Glomerular visceral epithelial cell (primary cell): ENCODE results near the gene TC2N.
"Not testable (repeated sequence)": the region's sequence is repeated elsewhere in the genome, so short reads cannot be mapped to it uniquely, and the experiment has no call there.

Source experiments
- DNase-seq: peaks from one replicate; pipeline ENCODE4 v3.0.0-alpha.2; 2016; ENCODE audit errors: extremely low spot score

TC2N gene

DNA sequence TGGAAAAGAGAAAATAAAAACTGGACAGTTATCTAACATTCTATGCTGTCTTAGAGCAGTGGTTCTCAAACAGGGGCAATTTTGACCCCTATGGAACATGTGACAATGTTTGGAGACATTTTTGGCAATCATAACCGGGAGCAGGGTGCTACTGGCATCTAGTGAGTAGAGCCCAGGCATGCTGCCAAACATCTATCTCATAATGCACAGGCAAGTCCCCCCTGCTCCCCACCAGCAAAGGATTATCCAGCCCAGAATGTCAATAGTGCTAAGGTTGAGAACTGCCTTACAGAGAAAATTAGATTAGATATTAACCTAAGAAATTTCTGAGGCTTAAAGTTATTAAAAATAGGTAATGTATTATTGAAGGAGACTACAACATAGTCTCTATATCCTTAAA lies 112.5 kb downstream of the TC2N start:
- peak; percentile 31 for DNase-seq

- no peak for DNase-seq
Observed at GRCh38 chr14:91754185-91754584, 113.2 kb downstream of the TC2N start.

GRCh38 chr14:91753501-91754128 lies 113.7 kb downstream of the TC2N start:
- no peak for DNase-seq

GRCh38 chr14:91752961-91753360 lies 114.4 kb downstream of the TC2N start:
- no peak for DNase-seq

GRCh38 chr14:91751719-91752118 lies 115.6 kb downstream of the TC2N start:
- no peak for DNase-seq

GRCh38 chr14:91750634-91751198 lies 116.6 kb downstream of the TC2N start:
- DNase-seq: no peak

- no peak for DNase-seq
Observed at GRCh38 chr14:91749868-91750267, 117.5 kb downstream of the TC2N start.

DNA sequence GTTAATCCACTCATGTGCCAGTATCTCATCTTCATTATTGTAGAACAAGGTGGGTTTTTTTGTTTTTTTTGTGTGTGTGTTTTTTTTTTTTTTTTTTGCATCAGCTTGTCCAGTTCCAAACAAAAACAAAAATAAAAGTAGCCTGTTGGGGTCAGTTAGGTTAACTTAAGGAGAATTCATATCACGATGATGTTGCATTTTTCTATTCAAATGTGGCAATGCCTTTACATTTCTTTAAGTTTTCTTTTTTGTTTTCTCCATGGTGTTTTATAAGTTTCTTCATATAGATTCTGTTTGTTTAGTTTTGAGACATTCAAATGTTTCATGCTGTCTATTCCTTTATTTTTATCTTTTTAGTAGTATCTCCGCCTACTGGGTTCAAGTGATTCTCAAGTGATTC lies 119.3 kb downstream of the TC2N start:
- no peak for DNase-seq

DNA sequence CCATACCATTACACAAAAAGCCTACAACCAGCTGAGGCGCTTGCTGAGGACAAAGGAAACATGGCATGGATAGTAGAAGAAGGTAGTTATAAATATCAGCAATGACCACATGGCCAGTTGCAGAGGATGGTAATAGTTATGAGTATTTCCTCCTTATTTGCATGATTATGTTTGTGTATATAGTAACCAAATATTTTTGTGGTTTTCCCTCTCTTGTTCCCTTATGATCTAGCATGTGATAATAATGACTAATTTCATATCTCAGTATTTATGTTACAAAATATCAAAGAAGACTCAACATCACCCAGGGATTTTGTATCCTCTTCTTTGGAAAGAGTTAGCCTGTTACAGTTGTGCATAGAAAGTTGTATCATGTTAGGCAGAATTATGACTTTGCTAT lies 122.0 kb downstream of the TC2N start:
- DNase-seq: no peak

DNA sequence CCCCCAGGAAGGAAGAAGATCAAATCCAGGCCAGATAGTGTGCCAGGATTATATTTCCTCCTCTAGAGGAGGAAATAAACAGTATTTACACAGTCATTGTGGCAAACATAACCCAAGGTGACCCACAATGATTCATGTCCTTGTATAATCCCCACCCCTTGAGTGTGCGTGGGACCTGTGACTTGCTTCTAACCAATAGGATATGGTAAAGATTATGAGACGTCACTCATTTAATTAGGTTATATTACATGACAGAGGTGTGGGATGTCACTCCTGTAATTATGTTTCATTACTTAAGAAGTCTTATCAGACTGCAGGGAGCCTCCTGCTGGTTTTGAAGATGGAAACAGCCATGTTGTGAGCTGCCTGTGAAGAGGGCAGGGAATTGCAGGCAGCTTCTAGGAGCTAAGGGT lies 123.3 kb downstream of the TC2N start:
- no peak for DNase-seq

DNA sequence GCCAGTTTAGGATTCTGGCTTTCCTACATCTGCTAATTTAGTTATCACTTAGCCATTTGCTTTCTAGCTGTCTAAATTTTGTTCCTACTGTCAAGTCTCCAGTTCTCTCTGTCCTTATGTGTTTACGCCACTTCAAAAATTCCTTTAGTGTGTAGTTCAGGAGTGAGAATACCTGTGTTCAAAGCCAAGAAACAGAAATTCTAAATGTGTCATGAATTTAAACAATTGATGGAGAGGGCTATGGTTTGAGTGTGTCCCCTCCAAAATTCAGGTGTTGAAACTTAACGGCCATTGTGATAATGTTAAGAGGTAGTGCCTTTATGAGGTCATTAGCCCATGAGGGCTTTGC lies 124.1 kb downstream of the TC2N start:
- DNase-seq: no peak

DNA sequence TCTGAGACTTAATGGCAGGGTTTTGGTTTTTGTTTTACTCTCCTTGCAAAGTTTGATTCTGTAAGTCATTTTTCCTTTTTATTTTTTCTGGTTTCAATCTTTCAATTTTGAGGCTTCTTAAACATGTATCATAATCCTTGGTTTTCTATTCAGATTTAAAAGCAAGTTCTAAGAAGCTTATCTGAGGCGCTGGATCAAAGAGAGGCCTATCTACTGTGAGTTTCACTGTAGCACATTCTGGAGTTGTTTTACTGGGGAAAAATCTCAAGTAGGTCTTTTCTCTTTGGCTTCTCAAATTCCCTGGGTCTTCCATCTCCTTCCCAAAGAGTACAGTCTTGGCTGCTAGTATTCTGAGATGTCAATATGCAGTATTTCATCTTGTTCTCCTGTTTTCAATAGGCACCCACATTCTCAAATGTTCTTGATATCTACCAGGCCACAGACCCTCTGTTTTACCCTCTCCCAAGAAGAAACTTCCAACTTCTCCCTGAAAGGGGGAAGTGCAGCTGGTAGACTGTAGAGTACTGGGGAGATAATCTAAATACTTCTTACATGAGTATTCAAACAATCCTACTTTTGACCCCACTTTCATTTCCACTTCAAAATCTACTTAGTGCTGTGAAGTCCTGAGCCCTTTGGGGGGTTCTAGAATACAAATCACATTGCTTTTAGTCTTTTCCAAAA lies 124.6 kb downstream of the TC2N start:
- no peak for DNase-seq

DNA sequence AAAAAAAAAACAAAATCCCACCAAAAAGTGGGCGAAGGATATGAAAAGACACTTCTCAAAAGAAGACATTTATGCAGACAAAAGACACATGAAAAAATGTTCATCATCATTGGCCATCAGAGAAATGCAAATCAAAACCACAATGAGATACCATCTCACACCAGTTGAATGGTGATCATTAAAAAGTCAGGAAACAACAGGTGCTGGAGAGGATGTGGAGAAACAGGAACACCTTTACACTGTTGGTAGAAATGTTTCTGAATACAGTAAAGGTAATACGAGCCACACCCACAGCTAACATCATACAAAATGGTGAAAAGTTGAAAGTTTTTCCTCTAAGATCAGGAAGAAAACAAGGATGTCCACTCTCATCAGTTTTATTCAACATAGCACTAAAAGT lies 127.5 kb downstream of the TC2N start:
- not testable (repeated sequence) for DNase-seq

DNA sequence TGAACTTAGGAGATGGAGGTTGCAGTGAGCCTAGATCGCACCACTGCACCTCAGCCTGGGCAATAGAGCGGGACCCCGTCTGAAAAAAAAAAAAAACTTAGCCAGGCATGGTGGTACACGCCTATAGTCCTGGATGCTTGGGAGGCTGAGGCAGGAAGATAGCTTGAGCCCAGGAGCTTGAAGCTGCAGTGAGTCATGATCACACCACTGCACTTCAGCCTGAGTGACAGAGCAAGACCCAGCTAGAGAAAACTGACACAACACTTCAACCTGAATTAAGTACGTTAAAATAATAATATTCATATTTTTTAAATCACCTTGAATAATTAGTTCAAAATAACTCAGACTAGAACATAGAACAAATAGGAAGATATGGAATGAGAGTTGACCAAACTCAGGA lies 129.7 kb downstream of the TC2N start:
- no peak for DNase-seq

DNA sequence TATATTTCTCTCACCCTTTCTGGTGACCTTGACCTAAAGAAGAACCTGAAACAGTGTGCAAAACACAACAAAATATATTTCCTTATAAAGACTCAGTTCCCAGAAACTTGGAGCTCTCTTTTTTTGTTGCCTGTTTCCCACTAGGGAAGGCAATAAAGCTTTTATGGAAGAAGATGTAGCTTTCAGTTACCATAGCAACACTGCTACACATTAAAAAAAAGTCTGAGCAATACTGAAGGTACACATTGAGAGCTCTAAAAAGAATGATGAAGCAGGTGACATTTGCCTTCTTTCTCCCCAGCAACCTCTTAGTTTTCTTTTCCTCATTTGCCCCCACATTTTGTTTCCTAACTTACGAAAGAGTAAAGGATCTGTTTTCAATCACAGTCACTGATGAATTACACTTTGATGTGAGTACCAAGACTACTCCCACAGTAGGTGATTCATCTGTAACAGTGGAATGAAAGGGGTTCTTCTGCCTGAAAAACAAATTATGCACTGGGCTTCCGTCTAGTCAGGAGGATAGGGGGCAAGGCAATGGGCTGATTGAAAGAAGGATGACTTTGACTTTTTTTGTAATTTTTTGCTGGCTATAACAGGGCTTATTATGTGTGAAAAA lies 134.4 kb downstream of the TC2N start:
- DNase-seq: no peak

- no peak for DNase-seq
Observed at GRCh38 chr14:91732439-91732838, 134.9 kb downstream of the TC2N start.

DNA sequence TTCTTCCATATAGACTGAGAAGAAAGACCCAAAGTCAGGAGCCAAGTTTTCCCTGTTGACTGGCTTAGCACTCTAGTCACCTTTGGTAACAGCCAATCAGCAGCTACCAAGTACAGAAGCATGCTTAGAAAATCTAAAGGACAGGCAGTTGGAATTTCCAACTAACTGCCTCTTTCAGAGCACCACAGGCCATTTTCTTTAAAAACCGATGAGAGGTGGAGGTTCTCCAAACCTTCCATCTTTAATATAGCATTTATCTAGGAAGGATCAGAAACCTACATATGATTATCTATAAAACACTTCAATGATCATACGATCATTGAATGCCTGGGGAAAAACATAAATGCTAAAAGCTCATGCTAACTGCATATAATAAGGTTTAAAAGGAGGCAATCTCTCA lies 135.3 kb downstream of the TC2N start, which contains the start of gene CATSPERB:
Gene CATSPERB (minus strand): TSS at position 101 of the 400 bp plus-strand sequence. CDS start 2,607 bp downstream, outside the sequence.
- no peak for DNase-seq

GRCh38 chr14:91731018-91731417 lies 136.3 kb downstream of the TC2N start:
- no peak for DNase-seq

- DNase-seq: no peak
Observed at GRCh38 chr14:91729756-91730155, 137.6 kb downstream of the TC2N start.
